ENCODE data around the gene KIF19. TPM values are rescaled to one million over a fixed set of nuclear protein-coding genes. Genes with fewer than 3 reads are reported as not detected.

KIF19 gene
- total and polyA plus RNA-seq, 8 donors: 0.20 to 44.3 (median 0.58) TPM; not detected in 3

- H3K4me1 ChIP-seq: no peaks in the 10 kb centered on the region
- no peak overlapping the region for H3K27ac ChIP-seq
- TF ChIP-seq POLR2A (IDR thresholded peaks at IDR 0.05) (no peak), CTCF (IDR thresholded peaks at IDR 0.05) (no peak), EP300 (IDR thresholded peaks at IDR 0.05) (no peak), POLR2AphosphoS5 (IDR thresholded peaks at IDR 0.05) (no peak)
- H3K36me3 ChIP-seq: no peaks in the 10 kb centered on the region
- intact Hi-C loops (cut with DNase I; ENCODE audit: low total_unique reads): no loop called here
- H3K4me3 ChIP-seq: no peak overlapping the region
- no peaks in the 10 kb centered on the region for H3K9me3 ChIP-seq
- 36 to 52% (median 42%) methylated on average over 10 to 13 of the region's 13 CpGs for WGBS, 5 donors
- H3K27me3 ChIP-seq: peaks cover 0 to 80% (median 30%) of the 10 kb centered on the region in 3 donors
- no peak for DNase-seq
These were observed 14.5 kb downstream of the KIF19 start for GRCh38 chr17:74340470-74341023.

- 70 to 76% (median 72%) methylated on average over 7 to 10 of the region's 10 CpGs for WGBS, 5 donors
- peaks cover 0 to 88% (median 30%) of the 10 kb centered on the region in 3 donors for H3K27me3 ChIP-seq
- intact Hi-C loops (cut with DNase I; ENCODE audit: low total_unique reads): no loop called here
- TF ChIP-seq CTCF (IDR thresholded peaks at IDR 0.05) (no peak), EP300 (IDR thresholded peaks at IDR 0.05) (no peak), POLR2AphosphoS5 (IDR thresholded peaks at IDR 0.05) (no peak), POLR2A (IDR thresholded peaks at IDR 0.05) (no peak)
- no peaks in the 10 kb centered on the region for H3K4me1 ChIP-seq
- no peaks in the 10 kb centered on the region for H3K9me3 ChIP-seq
- H3K4me3 ChIP-seq: no peak overlapping the region
- H3K27ac ChIP-seq: no peak overlapping the region
- H3K36me3 ChIP-seq: no peaks in the 10 kb centered on the region
- DNase-seq: no peak
These were observed 16.2 kb downstream of the KIF19 start for GRCh38 chr17:74342224-74342623.

GRCh38 chr17:74343121-74343520 is 17.1 kb downstream of the KIF19 start:
- no peak for DNase-seq
- WGBS, 5 donors: 81 to 94% (median 83%) methylated on average over 6 to 8 of the region's 8 CpGs
- intact Hi-C loops (cut with DNase I; ENCODE audit: low total_unique reads): no loop called here
- no peaks in the 10 kb centered on the region for H3K4me1 ChIP-seq
- no peak overlapping the region for H3K27ac ChIP-seq
- no peaks in the 10 kb centered on the region for H3K9me3 ChIP-seq
- H3K36me3 ChIP-seq: no peaks in the 10 kb centered on the region
- no peak overlapping the region for H3K4me3 ChIP-seq
- peaks cover 0 to 87% (median 22%) of the 10 kb centered on the region in 3 donors for H3K27me3 ChIP-seq
- TF ChIP-seq POLR2AphosphoS5 (IDR thresholded peaks at IDR 0.05) (no peak), POLR2A (IDR thresholded peaks at IDR 0.05) (no peak), CTCF (IDR thresholded peaks at IDR 0.05) (no peak), EP300 (IDR thresholded peaks at IDR 0.05) (no peak)

GRCh38 chr17:74343526-74344284 is 17.7 kb downstream of the KIF19 start:
- H3K36me3 ChIP-seq: no peaks in the 10 kb centered on the region
- no peaks in the 10 kb centered on the region for H3K4me1 ChIP-seq
- peaks cover 0 to 91% (median 22%) of the 10 kb centered on the region in 3 donors for H3K27me3 ChIP-seq
- no peak overlapping the region for H3K4me3 ChIP-seq
- 37 to 58% (median 45%) methylated on average over 9 of the region's 9 CpGs for WGBS, 5 donors
- intact Hi-C loops (cut with DNase I; ENCODE audit: low total_unique reads): no loop called here
- TF ChIP-seq POLR2AphosphoS5 (IDR thresholded peaks at IDR 0.05) (no peak), EP300 (IDR thresholded peaks at IDR 0.05) (no peak), CTCF (IDR thresholded peaks at IDR 0.05) (no peak), POLR2A (IDR thresholded peaks at IDR 0.05) (no peak)
- no peak overlapping the region for H3K27ac ChIP-seq
- no peaks in the 10 kb centered on the region for H3K9me3 ChIP-seq
- DNase-seq: no peak

All from stomach (tissue), 9 donors.